Suppressor macrophage (primary cell): Measurements from ENCODE around the gene NLRX1.

Experiments used
- DNase-seq, 4 experiments: peaks; one replicate each; pipeline ENCODE4 v3.0.0-alpha.2; 2020 to 2022

Gene NLRX1

DNA sequence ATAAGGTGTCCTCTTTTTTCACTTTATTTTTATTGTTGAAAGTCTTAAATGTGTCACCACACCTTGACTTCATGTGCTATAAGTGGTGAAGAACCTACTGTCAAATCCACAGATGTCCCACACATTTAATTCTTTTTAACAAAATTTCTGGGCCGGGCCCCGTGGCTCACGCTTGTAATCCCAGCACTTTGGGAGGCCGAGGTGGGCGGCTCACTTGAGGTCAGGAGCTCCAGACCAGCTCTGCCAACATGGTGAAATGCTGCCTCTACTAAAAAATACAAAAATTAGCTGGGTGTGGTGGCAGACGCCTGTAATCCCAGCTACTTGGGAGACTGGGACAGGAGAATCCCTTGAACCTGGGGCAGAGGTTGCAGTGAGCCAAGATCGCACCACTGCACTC, 40.7 kb downstream of the NLRX1 start:
- DNase-seq = no peak

- DNase-seq = peak; percentile 25 to 55 (median 48)
Observed at GRCh38 chr11:119210050-119210449, 41.5 kb downstream of the NLRX1 start.

DNA sequence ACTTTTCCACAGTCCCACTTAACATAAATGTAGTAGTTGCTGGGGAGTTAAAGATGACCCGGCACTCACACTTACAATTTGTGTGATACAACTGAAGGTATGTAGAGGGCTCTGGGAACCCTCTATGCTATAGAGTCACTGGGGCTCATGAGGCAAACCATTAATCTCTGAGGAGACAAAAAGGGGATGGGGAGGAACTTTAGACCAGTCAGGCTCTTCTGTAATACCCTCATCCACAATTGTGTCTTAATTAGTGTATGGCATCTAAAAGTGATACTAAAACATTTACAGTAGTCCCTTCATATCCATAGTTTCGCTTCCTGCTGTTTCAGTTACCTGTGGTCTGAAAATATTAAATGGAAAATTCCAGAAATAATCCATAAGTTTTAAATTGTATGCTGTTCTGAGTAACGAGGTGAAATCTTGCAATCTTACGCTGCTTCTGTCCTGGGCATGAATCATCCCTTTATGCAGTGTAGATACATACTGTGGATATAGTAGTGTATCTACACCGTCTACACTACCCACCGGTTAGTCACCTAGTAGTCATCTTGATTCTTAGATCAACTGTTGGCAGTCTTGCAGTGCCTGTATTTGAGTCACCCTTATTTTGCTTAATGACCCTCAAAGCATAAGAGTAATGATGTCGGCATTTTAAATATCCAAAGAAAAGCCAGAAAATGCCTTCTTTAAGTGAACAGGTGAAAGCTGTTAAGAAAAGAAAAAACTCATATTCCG, 49.8 kb downstream of the NLRX1 start:
- DNase-seq = peak in 3 of 4 experiments; percentile 29 to 72 (median 44)

- DNase-seq = no peak
Observed at GRCh38 chr11:119222308-119222707, 53.8 kb downstream of the NLRX1 start.

GRCh38 chr11:119222891-119223290, 54.4 kb downstream of the NLRX1 start:
- DNase-seq = peak in 2 of 4 experiments; percentile 10 to 22

DNA sequence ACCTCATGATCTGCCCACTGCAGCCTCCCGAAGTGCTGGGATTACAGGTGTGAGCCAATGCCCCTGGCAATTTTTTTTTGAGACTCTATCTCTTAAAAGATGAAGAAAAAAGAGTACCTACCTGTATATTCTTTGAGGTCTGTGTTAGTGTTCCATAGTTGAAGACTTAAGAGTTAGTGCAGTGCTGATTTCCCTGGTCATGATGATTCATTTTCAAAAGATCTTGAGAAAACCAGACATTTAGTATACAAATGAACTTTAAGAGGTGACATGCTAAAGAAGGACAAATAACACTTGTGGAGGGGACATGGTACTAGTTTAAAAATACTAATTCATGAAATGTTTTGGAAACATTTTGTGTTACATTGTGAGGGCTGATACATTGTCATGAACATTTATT, 55.3 kb downstream of the NLRX1 start:
- DNase-seq = no peak

DNA sequence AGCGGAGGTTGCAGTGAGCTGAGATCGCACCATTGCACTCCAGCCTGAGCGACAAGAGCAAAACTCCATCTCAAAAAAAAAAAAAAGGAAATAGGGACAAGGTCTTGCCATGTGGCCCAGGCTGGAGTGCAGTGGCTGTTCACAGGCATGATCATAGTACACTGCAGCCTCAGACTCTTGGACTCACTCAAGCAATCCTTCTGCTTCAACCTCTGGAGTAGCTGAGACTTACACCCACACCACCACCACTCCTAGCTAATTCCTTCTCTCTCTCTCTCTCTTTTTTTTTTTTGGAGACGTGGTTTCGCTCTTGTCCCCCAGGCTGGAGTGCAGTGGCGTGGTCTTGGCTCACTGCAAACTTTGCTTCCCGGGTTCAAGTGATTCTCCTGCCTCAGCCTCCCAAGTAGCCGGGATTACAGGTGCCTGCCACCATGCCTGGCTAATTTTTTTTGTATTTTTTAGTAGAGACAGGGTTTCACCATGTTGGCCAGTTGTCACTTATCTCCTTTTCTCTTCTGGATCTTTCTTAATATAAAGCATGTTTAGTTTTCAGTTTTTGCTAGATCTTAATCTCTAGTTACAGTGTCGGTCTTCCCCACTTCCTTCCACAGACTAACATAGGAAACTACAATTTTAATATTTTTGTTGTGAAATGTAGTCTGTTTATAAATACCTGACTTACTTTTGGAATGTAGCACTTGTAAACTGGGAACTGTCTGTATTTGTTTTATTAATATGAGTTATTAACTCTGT, 60.2 kb downstream of the NLRX1 start:
- DNase-seq = peak in 3 of 4 experiments; percentile 15 to 21 (median 18)

DNA sequence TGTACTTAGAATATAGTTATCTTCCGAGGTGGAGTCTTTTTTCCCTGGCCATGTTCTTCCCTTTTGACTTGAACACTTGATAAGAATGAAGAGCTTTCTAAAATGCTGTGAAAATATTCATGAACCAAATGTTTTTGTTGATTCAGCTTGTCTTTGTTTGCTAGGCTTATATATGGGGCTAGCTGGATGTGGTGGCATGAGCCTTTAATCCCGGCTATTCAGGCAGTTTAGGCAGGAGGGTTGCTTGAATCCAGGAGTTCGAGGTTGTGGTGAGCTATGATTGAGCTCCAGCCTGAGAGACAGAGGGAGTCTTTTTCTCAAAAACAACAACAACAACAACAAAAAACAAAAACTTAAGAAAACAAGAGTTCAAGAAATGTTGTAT, 60.8 kb downstream of the NLRX1 start:
- no peak for DNase-seq

- DNase-seq = no peak
Observed at GRCh38 chr11:119229741-119230140, 61.2 kb downstream of the NLRX1 start.
